K562 (cell line): ENCODE results near the gene SYNGR3. TPM values are rescaled to one million over a fixed set of nuclear protein-coding genes. Genes with fewer than 3 reads are reported as not detected.
A peak's percentile ranks its signal among the peaks of the same experiment; 100 is the strongest.

ENCODE experiments used
- ATAC-seq: fragments of 200-7000 bp; cut with Tn5 transposase; 3 replicates; pipeline ENCODE4 v1.9.1; 2020; ENCODE audit warnings: moderate library complexity
- BruUV-seq: library from RNA; stranded (reverse); fragments of 400-500 nt; replicated peaks from 2 replicates; lab custom pipeline; 2021; lab: Mats Ljungman, UMichigan
- CTCF ChIA-PET: fragments of 300-600 bp; formaldehyde crosslinking; extraction: SDS; loops from one replicate; lab custom pipeline; 2021; ENCODE audit warnings: low intra/inter-chr PET ratio; lab: Yijun Ruan, JAX
- POLR2A ChIA-PET: fragments of 300-600, 350-650 bp; sonication (Branson Sonifier 250); formaldehyde crosslinking; extraction: SDS; loops from one replicate; lab custom pipeline; 2021; ENCODE audit warnings: antibody characterized with exemption, inconsistent platforms; lab: Yijun Ruan, JAX
- DNase-seq, 4 experiments: peaks; one replicate each; pipeline versions ENCODE4 v3.0.0 to v3.0.0-alpha.2; 2011 to 2018; ENCODE audit warnings: low spot score in 3 of 4, mixed read lengths in 3 of 4; ENCODE audit errors: extremely low read depth in 1 of 4
- FAIRE-seq: peaks from 2 replicates; lab custom pipeline; 2011; peaks lifted over from hg19 to GRCh38; lab: Jason Lieb, UNC
- H2AFZ ChIP-seq: 2 replicates; pipeline ENCODE4 v1.6.0; 2011; ENCODE audit warnings: low read depth, low read length, control low read depth, inconsistent platforms
- H3K27ac ChIP-seq: fragments of 200-600 bp; 3 replicates; pipeline ENCODE4 v1.8.0; 2011; ENCODE audit warnings: low read depth, mild to moderate bottlenecking, control low read depth, inconsistent platforms, low read length, moderate library complexity, mixed read lengths; ENCODE audit errors: extremely low read depth
- H3K27me3 ChIP-seq, 2 experiments: fragments of 300-600 bp in 1 of 2; 2 replicates in 1 of 2; 3 replicates in 1 of 2; pipeline versions ENCODE4 v1.6.0 to v1.8.0; 2011; ENCODE audit warnings: inconsistent platforms in 2 of 2, low read length in 2 of 2, mild to moderate bottlenecking in 1 of 2, mixed read lengths in 1 of 2, moderate library complexity in 1 of 2; ENCODE audit not compliant: control insufficient read depth in 2 of 2, insufficient read depth in 2 of 2
- H3K36me3 ChIP-seq: fragments of 300-600 bp; 3 replicates; pipeline ENCODE4 v1.8.0; 2011; ENCODE audit warnings: mild to moderate bottlenecking, low read length, inconsistent platforms; ENCODE audit not compliant: control insufficient read depth, insufficient read depth
- H3K4me1 ChIP-seq, 2 experiments: fragments of 200-600 bp in 1 of 2; replicated peaks in 1 of 2; 2 replicates in 1 of 2; 3 replicates in 1 of 2; pipeline versions ENCODE4 v1.5.1 to v1.8.0; 2011; ENCODE audit warnings: inconsistent platforms in 2 of 2, low read length in 2 of 2, mild to moderate bottlenecking in 1 of 2, mixed read lengths in 1 of 2, moderate library complexity in 1 of 2; ENCODE audit not compliant: control insufficient read depth in 2 of 2, insufficient read depth in 2 of 2
- H3K4me2 ChIP-seq: 2 replicates; pipeline ENCODE4 v1.6.1; 2011; ENCODE audit warnings: low read length, control low read depth, inconsistent platforms, mixed read lengths; ENCODE audit not compliant: insufficient read depth
- H3K4me3 ChIP-seq: fragments of 200-600 bp; sonication (generic), shearing (Covaris generic); 2 replicates; pipeline ENCODE4 v1.5.1; 2016; ENCODE audit warnings: control low read depth, inconsistent platforms
- H3K79me2 ChIP-seq: fragments of 200-600 bp; 3 replicates; pipeline ENCODE4 v1.8.0; 2011; ENCODE audit warnings: low read length, inconsistent platforms; ENCODE audit not compliant: control insufficient read depth, insufficient read depth
- H3K9ac ChIP-seq, 2 experiments: 2 replicates each; pipeline versions ENCODE4 v1.6.0 to v1.6.1; 2011; ENCODE audit warnings: low read depth in 2 of 2, low read length in 2 of 2, control low read depth in 1 of 2, inconsistent platforms in 1 of 2, mild to moderate bottlenecking in 1 of 2, mixed read lengths in 1 of 2; ENCODE audit not compliant: insufficient read depth in 1 of 2
- H3K9me1 ChIP-seq: one replicate; pipeline ENCODE4 v1.6.0; 2011; ENCODE audit warnings: inconsistent platforms, mild to moderate bottlenecking, low read length, moderate library complexity; ENCODE audit not compliant: control insufficient read depth, insufficient read depth
- H3K9me3 ChIP-seq: replicated peaks from 2 replicates; pipeline ENCODE4 v1.5.1; 2011; ENCODE audit warnings: low read depth, low read length, inconsistent platforms; ENCODE audit not compliant: control insufficient read depth, insufficient read depth
- H4K20me1 ChIP-seq: replicated peaks from 2 replicates; pipeline ENCODE4 v1.6.1; 2011; ENCODE audit warnings: low read length, inconsistent platforms, mixed read lengths; ENCODE audit not compliant: control insufficient read depth, insufficient read depth
- ARID3B ChIP-seq: fragments of 250-450 bp; sonication (Bioruptor Pico); IDR thresholded peaks from 2 replicates; pipeline ENCODE4 v1.4.0; 2020; ENCODE audit warnings: borderline replicate concordance
- BACH1 ChIP-seq: fragments of 200-800 bp; sonication (Bioruptor generic); IDR thresholded peaks from 2 replicates; pipeline ENCODE4 v1.6.1; 2016; ENCODE audit warnings: missing genetic modification characterization, missing compliant biosample characterization
- CUX1 ChIP-seq: fragments of 200-800 bp; sonication (Bioruptor generic); IDR thresholded peaks from 2 replicates; pipeline ENCODE4 v1.6.1; 2016; ENCODE audit warnings: missing genetic modification characterization, missing compliant biosample characterization
- KHSRP ChIP-seq: fragments of 450-650 bp; IDR thresholded peaks from 2 replicates; pipeline ENCODE4 v1.6.1; 2017
- MEF2A ChIP-seq: IDR thresholded peaks from 2 replicates; pipeline ENCODE4 v1.6.1; 2011; ENCODE audit warnings: low read depth, mild to moderate bottlenecking, low read length, moderate library complexity; ENCODE audit not compliant: control insufficient read depth
- MEF2D ChIP-seq: conservative IDR thresholded peaks from 2 replicates; pipeline ENCODE4 v1.6.1; 2016; ENCODE audit warnings: low read depth, missing genetic modification characterization, missing compliant biosample characterization
- PREB ChIP-seq: sonication (generic); formaldehyde crosslinking; IDR thresholded peaks from 2 replicates; pipeline ENCODE4 v1.8.1; 2023; ENCODE audit warnings: mild to moderate bottlenecking, missing genetic modification reagents
- ZBTB2 ChIP-seq: fragments of 450-650 bp; IDR thresholded peaks from 2 replicates; pipeline ENCODE4 v1.6.1; 2016; ENCODE audit warnings: antibody characterized with exemption
- ZBTB9 ChIP-seq: fragments of 450-650 bp; formaldehyde crosslinking; IDR thresholded peaks from 2 replicates; pipeline ENCODE4 v1.4.0; 2020; ENCODE audit warnings: mild to moderate bottlenecking, moderate library complexity
- WGBS: fragments of 100-300 bp; shearing (Covaris generic); methylation state at CpG from one replicate; pipeline ENCODE4 v1.1.6; 2016; ENCODE audit warnings: low coverage, mixed read lengths; ENCODE audit not compliant: insufficient coverage; ENCODE audit errors: missing lambda C conversion rate; 5-methylcytosine and 5-hydroxymethylcytosine counted together
- in situ Hi-C: fragments of 300-500 bp; cut with MboI; formaldehyde crosslinking; loops from 4 replicates; pipeline ENCODE4 v1.15.0; 2018; ENCODE audit warnings: inconsistent platforms, mixed read lengths
- intact Hi-C: fragments of 100-400 bp; cut with micrococcal nuclease; formaldehyde crosslinking; loops from 2 replicates; pipeline ENCODE4 v1.14.2; 2022
- polyA plus RNA-seq, 8 experiments: library from polyadenylated mRNA; depleted of rRNA in 4 of 8; stranded (reverse) in 5 of 8; unstranded in 3 of 8; fragments of >200 nt; fragmentation: Nextera tagmentation in 2 of 8; fragmentation: Illumina TruSeq in 1 of 8; extraction: Ambion mirVana in 2 of 8; extraction: Trizol in 1 of 8; gene quantifications; 2 replicates each; pipeline versions ENCODE4 v1.2.1 to v1.2.3, GENCODE V29; 2011 to 2014; ENCODE audit warnings: inconsistent platforms in 1 of 8, missing spikeins in 1 of 8
- total RNA-seq, 7 experiments: library from RNA; depleted of rRNA in 6 of 7; stranded (reverse); fragments of >200 nt in 6 of 7; fragmentation: Illumina TruSeq in 2 of 7; extraction: Trizol in 2 of 7; gene quantifications; 2 replicates each; pipeline versions ENCODE4 v1.2.1 to v1.2.3, GENCODE V29; 2011 to 2021; ENCODE audit warnings: low replicate concordance in 1 of 7

The SYNGR3 gene
- total and polyA plus RNA-seq, 9 of the 15 experiments (the other 6 are each of a cell fraction or from before 2014, with no cell fraction given), result 3.7 to 69.2 (median 36.3) TPM

- 92% methylated on average over 22 of the region's 33 CpGs for WGBS
- H3K4me1 ChIP-seq, result peaks cover 3 to 91% of the 10 kb centered on the region in 2 experiments; a peak in 3 of 5 replicates
- H3K9ac ChIP-seq, result no peak overlapping the region
- H4K20me1 ChIP-seq, result no peaks in the 10 kb centered on the region
- H3K4me3 ChIP-seq, result no peak overlapping the region
- no peak overlapping the region for H3K4me2 ChIP-seq
- H3K9me1 ChIP-seq, result no peaks in the 10 kb centered on the region
- in situ Hi-C loops, result no loop called here
- DNase-seq (peak in 1 of 4 experiments; percentile 25), FAIRE-seq (no peak), ATAC-seq (no peak)
- ChIA-PET POLR2A (interaction anchor here (0.6 to 2.7 kb wide), 6 partner anchors 8 to 48 kb away, joined by 3 to 30 read pairs (median 4); partner anchors contain the start of gene RPS2), CTCF (no interaction called here)
- intact Hi-C loops, result no loop called here
- no TSS peak for BruUV-seq
- H3K27ac ChIP-seq, result no peak overlapping the region
- H3K79me2 ChIP-seq, result peaks cover 23% of the 10 kb centered on the region
- peaks cover 62% of the 10 kb centered on the region; the same call in 2 of the 3 replicates for H3K36me3 ChIP-seq
- H3K27me3 ChIP-seq, result no peaks in the 10 kb centered on the region
- H3K9me3 ChIP-seq, result no peaks in the 10 kb centered on the region
- H2AFZ ChIP-seq, result no peak overlapping the region
- no peak for TF ChIP-seq PREB (CRISPR knock-in tag)
- no peak for TF ChIP-seq MEF2A
- no peak for TF ChIP-seq KHSRP
- no peak for TF ChIP-seq CUX1 (CRISPR knock-in tag)
- TF ChIP-seq MEF2D (tag), result no peak
- TF ChIP-seq ZBTB9, result no peak
- no peak for TF ChIP-seq ZBTB2
- no peak for TF ChIP-seq BACH1 (tag)
- TF ChIP-seq ARID3B (CRISPR knock-in tag), result no peak
Observed at GRCh38 chr16:1976951-1977874, 12.6 kb upstream of the SYNGR3 start.
